Measurements from ENCODE around the gene LHX6. TPM values are rescaled to one million over a fixed set of nuclear protein-coding genes. Genes with fewer than 3 reads are reported as not detected.
A peak's percentile ranks its signal among the peaks of the same experiment; 100 is the strongest.

The LHX6 gene
- total RNA-seq, 2 experiments from 2014 or later, result 0.07 to 0.22 TPM

- intact Hi-C loops (cut with micrococcal nuclease), result no loop called here
- no peak for TF ChIP-seq CTCF (IDR thresholded peaks at IDR 0.05)
- CTCF ChIA-PET, result interaction anchor here (0.9 to 1.1 kb wide), 2 partner anchors 89 to 92 kb away, joined by 3 to 5 read pairs; no protein-coding TSS in a partner anchor
- ATAC-seq (peak; percentile 86), DNase-seq (peak; percentile 75)
- Mint-ChIP-seq H3K9me3 (no peaks in the 10 kb centered on the region), H3K27ac (no peak overlapping the region), H3K4me3 (peak overlapping the region; percentile 56), H3K27me3 (peaks cover 66% of the 10 kb centered on the region), H3K4me1 (ENCODE audit: low read depth) (peaks cover 16% of the 10 kb centered on the region), H3K36me3 (ENCODE audit: low read depth) (no peaks in the 10 kb centered on the region)
- POLR2A ChIA-PET, result interaction anchor here (0.6 to 1.7 kb wide), 2 partner anchors 51 to 54 kb away, joined by 4 to 5 read pairs; partner anchors contain the start of genes MORN5, MRRF, NDUFA8 and RBM18
Observed at GRCh38 chr9:122213589-122214413, 15.0 kb downstream of the LHX6 start.

- Mint-ChIP-seq H3K9me3 (no peaks in the 10 kb centered on the region), H3K27ac (no peak overlapping the region), H3K4me3 (peak overlapping the region; percentile 56), H3K4me1 (ENCODE audit: low read depth) (peaks cover 9% of the 10 kb centered on the region), H3K27me3 (peaks cover 59% of the 10 kb centered on the region), H3K36me3 (ENCODE audit: low read depth) (no peaks in the 10 kb centered on the region)
- POLR2A ChIA-PET, result interaction anchor here (1.7 kb wide), 1 partner anchor 51 kb away, joined by 5 read pairs; the partner anchor contains the start of genes MRRF and RBM18
- ATAC-seq (no peak), DNase-seq (no peak)
- intact Hi-C loops (cut with micrococcal nuclease), result no loop called here
- no peak for TF ChIP-seq CTCF (IDR thresholded peaks at IDR 0.05)
- CTCF ChIA-PET, result no interaction called here
Observed at GRCh38 chr9:122213102-122213588, 15.6 kb downstream of the LHX6 start.

- Mint-ChIP-seq H3K4me3 (peak overlapping the region; percentile 56), H3K27ac (no peak overlapping the region)
- CTCF ChIA-PET, result no interaction called here
Observed at GRCh38 chr9:122212473-122213004, 16.2 kb downstream of the LHX6 start.

GRCh38 chr9:122209451-122209850 lies 19.3 kb downstream of the LHX6 start:
- no peaks in the 10 kb centered on the region for H3K36me3 Mint-ChIP-seq (ENCODE audit: low read depth)
- DNase-seq (no peak), ATAC-seq (no peak)
- H3K4me1 Mint-ChIP-seq (ENCODE audit: low read depth), result peaks cover 5% of the 10 kb centered on the region
- no peak for TF ChIP-seq CTCF (IDR thresholded peaks at IDR 0.05)
- H3K4me3 Mint-ChIP-seq, result no peak overlapping the region
- H3K27me3 Mint-ChIP-seq, result peaks cover 32% of the 10 kb centered on the region
- H3K9me3 Mint-ChIP-seq, result no peaks in the 10 kb centered on the region
- no peak overlapping the region for H3K27ac Mint-ChIP-seq
- intact Hi-C loops (cut with micrococcal nuclease), result no loop called here
- CTCF ChIA-PET, result no interaction called here
- POLR2A ChIA-PET, result interaction anchor here (0.7 kb wide), 1 partner anchor 105 kb away, joined by 3 read pairs; no protein-coding TSS in a partner anchor

More at GRCh38 chr9:122212473-122213004, 16.2 kb downstream of the LHX6 start:
- DNase-seq, result no peak
- POLR2A ChIA-PET, result no interaction called here
- ATAC-seq, result no peak
- intact Hi-C loops (cut with micrococcal nuclease), result no loop called here
- H3K9me3 Mint-ChIP-seq, result no peaks in the 10 kb centered on the region
- H3K36me3 Mint-ChIP-seq (ENCODE audit: low read depth), result no peaks in the 10 kb centered on the region
- H3K27me3 Mint-ChIP-seq, result peaks cover 53% of the 10 kb centered on the region
- no peak for TF ChIP-seq CTCF (IDR thresholded peaks at IDR 0.05)
- peaks cover 6% of the 10 kb centered on the region for H3K4me1 Mint-ChIP-seq (ENCODE audit: low read depth)

- ChIA-PET POLR2A (interaction anchor here (0.6 to 1.2 kb wide), 3 partner anchors 15 to 485 kb away, joined by 3 read pairs; no protein-coding TSS in a partner anchor), CTCF (no interaction called here)
- no peak overlapping the region for H3K4me3 Mint-ChIP-seq
- no peak for TF ChIP-seq CTCF (IDR thresholded peaks at IDR 0.05)
- DNase-seq (no peak), ATAC-seq (no peak)
- no peaks in the 10 kb centered on the region for H3K9me3 Mint-ChIP-seq
- no peaks in the 10 kb centered on the region for H3K36me3 Mint-ChIP-seq (ENCODE audit: low read depth)
- intact Hi-C loops (cut with micrococcal nuclease), result no loop called here
- H3K27me3 Mint-ChIP-seq, result peaks cover 15% of the 10 kb centered on the region
- H3K4me1 Mint-ChIP-seq (ENCODE audit: low read depth), result no peaks in the 10 kb centered on the region
- H3K27ac Mint-ChIP-seq, result no peak overlapping the region
Observed at GRCh38 chr9:122207096-122207495, 21.7 kb downstream of the LHX6 start.

Measured in activated CD8-positive, alpha-beta T cell treated with anti-CD3 and anti-CD28 coated beads for 36 hours (primary cell).